Lower leg skin (tissue), 4 donors: Measurements from ENCODE around the gene CEP83. TPM values are rescaled to one million over a fixed set of nuclear protein-coding genes. Genes with fewer than 3 reads are reported as not detected.
"Not testable (repeated sequence)": the region's sequence is repeated elsewhere in the genome, so short reads cannot be mapped to it uniquely, and the experiment has no call there.

Experiments used
- DNase-seq, 2 donors: peaks; one replicate each; pipeline ENCODE4 v3.0.0-alpha.2; 2019; ENCODE audit warnings: low spot score in 2 of 2
- H3K4me3 ChIP-seq: fragments of 200-600 bp; sonication (generic); 2 replicates; pipeline ENCODE4 v1.5.1; 2017; ENCODE audit warnings: mild to moderate bottlenecking, low read depth; ENCODE audit not compliant: poor library complexity, severe bottlenecking
- POLR2A ChIP-seq, 2 donors: fragments of 450-650 bp; IDR thresholded peaks; one replicate each; pipeline ENCODE4 v1.6.1; 2016 to 2017; ENCODE audit warnings: antibody characterized with exemption in 2 of 2, mild to moderate bottlenecking in 1 of 2, moderate library complexity in 1 of 2
- WGBS, 2 donors: methylation state at CpG; one replicate each; pipeline ENCODE4 v1.1.5; 2018; 5-methylcytosine and 5-hydroxymethylcytosine counted together
- intact Hi-C: fragments of 100-400 bp; cut with DNase I; formaldehyde crosslinking; loops from one replicate; pipeline ENCODE4 v1.15.0; 2023; ENCODE audit warnings: low total_unique reads
- total RNA-seq, 4 donors: library from RNA; depleted of rRNA; stranded (reverse); fragments of >200 nt; gene quantifications; one replicate each; pipeline ENCODE4 v1.1.0, GENCODE V29; 2016
- TF ChIP-seq, protein P1 (sequence below), 3 donors: fragments of 450-650 bp; IDR thresholded peaks; one replicate each; pipeline ENCODE4 v1.5.1; 2016; ENCODE audit warnings: antibody characterized with exemption in 3 of 3, mild to moderate bottlenecking in 3 of 3, moderate library complexity in 2 of 3

The CEP83 gene
- total RNA-seq, 4 donors from 2014 or later: 2.8 to 7.9 (median 6.5) TPM

DNA sequence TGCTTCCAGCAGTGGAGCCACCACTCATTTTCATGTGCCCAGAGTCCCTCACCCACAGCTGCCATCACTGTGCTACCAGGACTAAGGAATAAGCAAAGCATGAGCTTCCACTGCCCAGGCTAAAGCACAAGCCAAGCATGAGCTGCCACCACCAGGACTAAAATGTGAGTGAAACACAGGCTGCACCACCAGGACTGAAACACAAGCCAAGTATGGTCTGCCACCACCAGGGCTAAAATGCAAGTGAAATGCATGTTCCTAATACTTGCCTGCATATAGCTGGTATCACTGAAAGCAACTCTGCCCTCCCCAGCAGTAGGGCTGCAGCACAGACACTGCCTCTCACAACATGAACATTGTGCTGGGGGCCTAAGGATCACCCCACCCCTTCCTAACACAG lies 30.0 kb downstream of the CEP83 start:
- intact Hi-C loops: no loop called here
- TF ChIP-seq POLR2A (IDR thresholded peaks at IDR 0.05): no peak
- no peak overlapping the region for H3K4me3 ChIP-seq
- no peak for DNase-seq

DNA sequence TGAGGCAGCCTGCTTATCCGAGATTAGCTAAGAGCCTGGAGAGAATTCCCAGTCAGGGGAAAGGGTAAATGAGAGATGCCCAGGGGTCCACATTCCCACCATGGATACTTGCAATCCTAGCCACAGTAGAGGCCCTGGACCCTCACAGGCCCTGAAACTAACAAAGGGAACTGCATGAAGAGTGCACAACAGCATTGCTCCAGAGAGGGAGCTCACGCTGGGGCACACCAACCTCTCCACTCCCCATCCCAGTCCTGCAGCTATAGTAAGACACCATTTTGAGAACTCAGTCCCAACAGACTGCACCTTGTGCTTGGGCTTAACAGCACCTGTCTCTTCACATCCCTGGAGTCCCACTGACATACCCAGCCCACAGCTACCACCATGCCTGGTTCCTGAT lies 30.5 kb downstream of the CEP83 start:
- TF ChIP-seq, protein P1, sequence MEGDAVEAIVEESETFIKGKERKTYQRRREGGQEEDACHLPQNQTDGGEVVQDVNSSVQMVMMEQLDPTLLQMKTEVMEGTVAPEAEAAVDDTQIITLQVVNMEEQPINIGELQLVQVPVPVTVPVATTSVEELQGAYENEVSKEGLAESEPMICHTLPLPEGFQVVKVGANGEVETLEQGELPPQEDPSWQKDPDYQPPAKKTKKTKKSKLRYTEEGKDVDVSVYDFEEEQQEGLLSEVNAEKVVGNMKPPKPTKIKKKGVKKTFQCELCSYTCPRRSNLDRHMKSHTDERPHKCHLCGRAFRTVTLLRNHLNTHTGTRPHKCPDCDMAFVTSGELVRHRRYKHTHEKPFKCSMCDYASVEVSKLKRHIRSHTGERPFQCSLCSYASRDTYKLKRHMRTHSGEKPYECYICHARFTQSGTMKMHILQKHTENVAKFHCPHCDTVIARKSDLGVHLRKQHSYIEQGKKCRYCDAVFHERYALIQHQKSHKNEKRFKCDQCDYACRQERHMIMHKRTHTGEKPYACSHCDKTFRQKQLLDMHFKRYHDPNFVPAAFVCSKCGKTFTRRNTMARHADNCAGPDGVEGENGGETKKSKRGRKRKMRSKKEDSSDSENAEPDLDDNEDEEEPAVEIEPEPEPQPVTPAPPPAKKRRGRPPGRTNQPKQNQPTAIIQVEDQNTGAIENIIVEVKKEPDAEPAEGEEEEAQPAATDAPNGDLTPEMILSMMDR (IDR thresholded peaks at IDR 0.05): no peak
- no peak for TF ChIP-seq POLR2A (IDR thresholded peaks at IDR 0.05)
- intact Hi-C loops: no loop called here
- WGBS, 2 donors: 95 to 97% methylated on average over 2 of the region's 2 CpGs

GRCh38 chr12:94427501-94428381 lies 31.9 kb downstream of the CEP83 start:
- intact Hi-C loops: no loop called here
- no peak for DNase-seq
- 21 to 32% methylated on average over 3 of the region's 3 CpGs for WGBS, 2 donors
- H3K4me3 ChIP-seq: no peak overlapping the region
- TF ChIP-seq, protein P1 (IDR thresholded peaks at IDR 0.05): no peak
- no peak for TF ChIP-seq POLR2A (IDR thresholded peaks at IDR 0.05)

More for the DNA sequence above, 30.5 kb downstream of the CEP83 start:
- no peak overlapping the region for H3K4me3 ChIP-seq
- no peak for DNase-seq

DNA sequence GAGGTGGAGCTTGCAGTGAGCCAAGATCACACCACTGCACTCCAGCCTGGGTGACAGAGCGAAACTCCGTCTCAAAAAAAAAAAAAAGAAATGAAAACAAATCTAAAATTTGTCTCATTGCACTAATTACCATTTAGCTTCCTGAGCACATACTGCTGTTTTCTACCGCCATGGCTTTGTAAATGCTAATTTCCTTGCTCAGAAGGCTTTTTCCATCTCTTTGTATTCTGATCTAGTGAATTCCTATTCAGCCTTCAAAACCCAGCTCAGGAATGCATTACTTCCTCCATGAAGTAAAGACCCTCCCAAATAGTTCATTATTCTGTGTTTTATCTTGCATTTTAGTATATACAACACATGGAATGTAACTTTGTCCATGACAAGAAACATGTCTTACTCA lies 33.6 kb downstream of the CEP83 start:
- intact Hi-C loops: no loop called here
- 97 to 99% methylated on average over 3 of the region's 3 CpGs for WGBS, 2 donors

GRCh38 chr12:94424830-94425229 lies 34.8 kb downstream of the CEP83 start:
- intact Hi-C loops, DNase-seq, H3K4me3 ChIP-seq: not testable (repeated sequence)
- 94 to 95% methylated on average over 5 of the region's 5 CpGs for WGBS, 2 donors

More for the DNA sequence above, 33.6 kb downstream of the CEP83 start:
- TF ChIP-seq, protein P1 (IDR thresholded peaks at IDR 0.05): no peak
- no peak for TF ChIP-seq POLR2A (IDR thresholded peaks at IDR 0.05)
- DNase-seq: no peak
- H3K4me3 ChIP-seq: no peak overlapping the region

DNA sequence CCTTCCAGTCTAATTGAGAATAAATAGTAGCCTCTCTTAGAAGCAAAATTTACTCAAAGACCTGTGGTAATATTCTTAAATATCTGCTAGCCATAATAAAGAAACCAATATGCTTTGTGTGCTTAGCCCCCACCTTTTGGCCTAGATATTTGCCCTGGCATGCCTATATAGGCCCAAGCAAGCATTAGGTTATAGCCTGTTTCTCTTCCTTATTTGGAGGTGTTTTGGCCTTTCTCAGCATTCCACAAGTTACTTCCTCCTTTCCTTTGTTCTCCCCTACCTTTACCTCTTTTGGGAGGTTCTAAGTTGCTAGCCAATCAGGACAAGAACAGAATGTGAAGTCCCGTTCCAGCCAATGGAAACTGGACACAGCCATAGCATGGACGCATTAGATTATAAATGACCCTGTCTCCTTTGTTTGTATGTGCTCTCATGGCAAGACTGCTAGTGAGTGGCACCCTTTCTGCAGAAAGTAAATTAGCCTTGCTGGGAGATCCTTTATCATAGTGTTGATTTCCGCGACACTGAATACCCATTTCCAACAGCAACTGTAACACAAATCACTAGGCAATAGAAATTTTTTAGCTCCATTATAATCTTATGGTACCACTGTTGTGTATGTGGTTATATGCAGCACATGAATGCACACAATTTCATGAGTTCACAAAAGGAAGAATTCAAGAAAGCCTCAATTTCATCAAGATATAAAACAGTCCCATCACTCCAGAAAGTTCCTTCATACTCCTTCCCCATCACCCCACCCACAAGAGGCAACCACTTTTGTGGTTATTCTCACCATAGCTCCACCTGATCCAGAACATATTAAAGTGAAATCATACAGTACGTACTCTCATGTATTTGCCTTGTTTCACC lies 37.6 kb downstream of the CEP83 start:
- TF ChIP-seq, protein P1 (IDR thresholded peaks at IDR 0.05): no peak
- no peak for TF ChIP-seq POLR2A (IDR thresholded peaks at IDR 0.05)
- 96 to 99% methylated on average over 5 of the region's 5 CpGs for WGBS, 2 donors
- no peak for DNase-seq
- no peak overlapping the region for H3K4me3 ChIP-seq
- intact Hi-C loops: no loop called here
